Hepatocyte (in vitro differentiated cells): Measurements from ENCODE around the gene PINLYP. TPM values are rescaled to one million over a fixed set of nuclear protein-coding genes. Genes with fewer than 3 reads are reported as not detected.

Experiments used
- DNase-seq: peaks from one replicate; pipeline ENCODE4 v3.0.0-alpha.2; 2016; ENCODE audit warnings: low spot score
- H2AFZ ChIP-seq: fragments of 200-600 bp; sonication (generic); 2 replicates; pipeline ENCODE4 v1.6.0; 2016; ENCODE audit warnings: antibody characterized with exemption, mild to moderate bottlenecking
- H3K27ac ChIP-seq: fragments of 200-600 bp; sonication (generic); 2 replicates; pipeline ENCODE4 v1.5.1; 2016; ENCODE audit warnings: mild to moderate bottlenecking
- H3K27me3 ChIP-seq: fragments of 200-600 bp; sonication (generic); 2 replicates; pipeline ENCODE4 v1.6.1; 2016
- H3K36me3 ChIP-seq: fragments of 200-600 bp; sonication (generic); replicated peaks from 2 replicates; pipeline ENCODE4 v1.5.1; 2016; ENCODE audit warnings: low read depth; ENCODE audit not compliant: insufficient read depth
- H3K4me1 ChIP-seq: fragments of 200-600 bp; sonication (generic); 2 replicates; pipeline ENCODE4 v1.5.1; 2016; ENCODE audit warnings: mild to moderate bottlenecking, moderate library complexity; ENCODE audit not compliant: insufficient read depth
- H3K4me2 ChIP-seq: fragments of 200-600 bp; sonication (generic); 2 replicates; pipeline ENCODE4 v1.6.0; 2016
- H3K4me3 ChIP-seq: fragments of 200-600 bp; sonication (generic); 2 replicates; pipeline ENCODE4 v1.5.1; 2016; ENCODE audit warnings: mild to moderate bottlenecking
- H3K79me2 ChIP-seq: fragments of 200-600 bp; sonication (generic); 2 replicates; pipeline ENCODE4 v1.6.0; 2017; ENCODE audit warnings: mild to moderate bottlenecking
- H3K9me2 ChIP-seq: fragments of 200-600 bp; sonication (generic); replicated peaks from 2 replicates; pipeline ENCODE4 v1.6.0; 2017; ENCODE audit warnings: mild to moderate bottlenecking; ENCODE audit not compliant: insufficient read depth
- H3K9me3 ChIP-seq: fragments of 200-600 bp; sonication (generic); 2 replicates; pipeline ENCODE4 v1.5.1; 2016; ENCODE audit warnings: low read depth, mild to moderate bottlenecking
- H4K20me1 ChIP-seq: fragments of 200-600 bp; sonication (generic); 2 replicates; pipeline ENCODE4 v1.6.0; 2016; ENCODE audit warnings: mild to moderate bottlenecking; ENCODE audit not compliant: insufficient read depth, poor library complexity, severe bottlenecking
- EZH2 ChIP-seq: fragments of 200-600 bp; sonication (generic); IDR thresholded peaks from 2 replicates; pipeline ENCODE4 v1.6.1; 2016; ENCODE audit warnings: antibody characterized with exemption, mild to moderate bottlenecking, borderline replicate concordance
- EZH2phosphoT487 ChIP-seq: fragments of 200-600 bp; sonication (generic); IDR thresholded peaks from one replicate; pipeline ENCODE4 v1.6.1; 2018; ENCODE audit warnings: antibody characterized with exemption, mild to moderate bottlenecking, low read depth, moderate library complexity; ENCODE audit not compliant: unreplicated experiment, severe bottlenecking
- WGBS: methylation state at CpG from one replicate; pipeline ENCODE4 v1.1.6; 2016; ENCODE audit warnings: low lambda C conversion rate; ENCODE audit errors: missing lambda C conversion rate; 5-methylcytosine and 5-hydroxymethylcytosine counted together
- polyA plus RNA-seq: library from polyadenylated mRNA; unstranded; fragments of >200 nt; fragmentation: Nextera tagmentation; extraction: Ambion mirVana; gene quantifications from 2 replicates; pipeline ENCODE4 v1.2.1, GENCODE V29; 2016
- total RNA-seq: library from RNA; depleted of rRNA; stranded (reverse); fragments of >200 nt; gene quantifications from 2 replicates; pipeline ENCODE4 v1.2.3, GENCODE V29; 2014
- TF ChIP-seq, protein P1 (sequence below): fragments of 200-600 bp; sonication (generic); IDR thresholded peaks from 2 replicates; pipeline ENCODE4 v1.5.1; 2016; ENCODE audit warnings: antibody characterized with exemption, mild to moderate bottlenecking; ENCODE audit not compliant: poor library complexity

Gene PINLYP
- total and polyA plus RNA-seq, 2 experiments from 2014 or later = 4.6 to 11.4 TPM

DNA sequence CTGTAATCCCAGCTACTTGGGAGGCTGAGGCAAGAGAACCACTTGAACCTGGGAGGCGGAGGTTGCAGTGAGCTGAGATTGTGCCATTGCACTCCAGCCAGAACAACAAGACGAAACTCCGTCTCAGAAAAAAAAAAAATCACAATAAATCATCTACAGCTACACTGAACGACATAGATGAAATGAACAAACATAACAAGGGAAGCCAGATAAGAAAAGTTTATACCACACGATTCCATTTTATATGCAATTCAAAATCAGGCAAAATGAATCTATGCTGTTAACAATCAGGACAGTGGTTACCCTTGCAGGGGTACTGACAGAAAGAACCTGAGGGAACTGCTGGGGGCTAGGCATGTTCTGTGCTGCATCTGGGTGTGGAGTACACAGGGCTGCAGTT, 5.9 kb upstream of the PINLYP start:
- DNase-seq = no peak
- WGBS = 94% methylated on average over 5 of the region's 5 CpGs
- Histone ChIP-seq H3K27me3 (no peaks in the 10 kb centered on the region), H3K79me2 (peaks cover 57% of the 10 kb centered on the region), H3K4me3 (no peak overlapping the region), H3K27ac (no peak overlapping the region), H3K4me1 (peaks cover 6% of the 10 kb centered on the region), H2AFZ (no peak overlapping the region), H3K36me3 (no peaks in the 10 kb centered on the region), H4K20me1 (no peaks in the 10 kb centered on the region), H3K9me3 (no peaks in the 10 kb centered on the region), H3K4me2 (no peak overlapping the region), H3K9me2 (no peaks in the 10 kb centered on the region)
- TF ChIP-seq, protein P1, sequence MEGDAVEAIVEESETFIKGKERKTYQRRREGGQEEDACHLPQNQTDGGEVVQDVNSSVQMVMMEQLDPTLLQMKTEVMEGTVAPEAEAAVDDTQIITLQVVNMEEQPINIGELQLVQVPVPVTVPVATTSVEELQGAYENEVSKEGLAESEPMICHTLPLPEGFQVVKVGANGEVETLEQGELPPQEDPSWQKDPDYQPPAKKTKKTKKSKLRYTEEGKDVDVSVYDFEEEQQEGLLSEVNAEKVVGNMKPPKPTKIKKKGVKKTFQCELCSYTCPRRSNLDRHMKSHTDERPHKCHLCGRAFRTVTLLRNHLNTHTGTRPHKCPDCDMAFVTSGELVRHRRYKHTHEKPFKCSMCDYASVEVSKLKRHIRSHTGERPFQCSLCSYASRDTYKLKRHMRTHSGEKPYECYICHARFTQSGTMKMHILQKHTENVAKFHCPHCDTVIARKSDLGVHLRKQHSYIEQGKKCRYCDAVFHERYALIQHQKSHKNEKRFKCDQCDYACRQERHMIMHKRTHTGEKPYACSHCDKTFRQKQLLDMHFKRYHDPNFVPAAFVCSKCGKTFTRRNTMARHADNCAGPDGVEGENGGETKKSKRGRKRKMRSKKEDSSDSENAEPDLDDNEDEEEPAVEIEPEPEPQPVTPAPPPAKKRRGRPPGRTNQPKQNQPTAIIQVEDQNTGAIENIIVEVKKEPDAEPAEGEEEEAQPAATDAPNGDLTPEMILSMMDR = no peak
- no peak for TF ChIP-seq EZH2
- TF ChIP-seq EZH2phosphoT487 = no peak

DNA sequence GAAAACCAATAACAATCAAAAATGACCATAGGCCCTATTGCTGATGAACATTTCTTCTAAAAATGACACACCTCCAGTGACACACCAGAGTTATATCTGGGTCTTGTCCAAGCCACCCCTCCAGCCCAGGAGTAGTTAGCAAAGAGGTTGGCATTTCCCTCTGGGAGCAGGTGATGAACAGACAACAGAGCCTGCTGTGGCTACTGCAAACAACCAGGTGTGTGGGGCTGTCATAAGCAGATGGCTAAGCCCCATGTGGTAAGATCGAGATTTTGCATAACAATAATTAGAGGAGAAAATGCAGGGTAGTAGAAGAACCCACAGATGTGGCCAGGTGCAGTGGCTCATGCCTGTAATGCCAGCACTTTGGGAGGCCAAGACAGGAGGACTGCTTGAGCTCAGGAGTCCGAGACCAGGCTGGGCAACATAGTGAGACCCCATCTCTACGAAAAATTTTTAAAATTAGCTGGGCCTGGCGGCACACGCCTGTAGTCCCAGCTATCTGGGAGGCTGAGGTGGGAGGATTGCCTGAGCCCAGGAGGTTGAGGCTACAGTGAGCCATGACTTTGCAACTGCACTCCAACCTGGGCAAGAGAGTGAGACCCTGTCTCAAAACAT, 5.3 kb upstream of the PINLYP start:
- peaks cover 8% of the 10 kb centered on the region for H3K4me1 ChIP-seq
- H3K4me2 ChIP-seq = no peak overlapping the region
- no peaks in the 10 kb centered on the region for H4K20me1 ChIP-seq
- WGBS = 89% methylated on average over 5 of the region's 5 CpGs
- no peaks in the 10 kb centered on the region for H3K36me3 ChIP-seq
- H3K27me3 ChIP-seq = no peaks in the 10 kb centered on the region
- DNase-seq = no peak
- no peak overlapping the region for H3K27ac ChIP-seq
- H3K4me3 ChIP-seq = no peak overlapping the region
- H3K9me2 ChIP-seq = no peaks in the 10 kb centered on the region
- H3K79me2 ChIP-seq = peaks cover 60% of the 10 kb centered on the region
- H2AFZ ChIP-seq = no peak overlapping the region
- no peaks in the 10 kb centered on the region for H3K9me3 ChIP-seq
- TF ChIP-seq EZH2 (no peak), EZH2phosphoT487 (no peak)
- TF ChIP-seq, protein P1 = no peak

DNA sequence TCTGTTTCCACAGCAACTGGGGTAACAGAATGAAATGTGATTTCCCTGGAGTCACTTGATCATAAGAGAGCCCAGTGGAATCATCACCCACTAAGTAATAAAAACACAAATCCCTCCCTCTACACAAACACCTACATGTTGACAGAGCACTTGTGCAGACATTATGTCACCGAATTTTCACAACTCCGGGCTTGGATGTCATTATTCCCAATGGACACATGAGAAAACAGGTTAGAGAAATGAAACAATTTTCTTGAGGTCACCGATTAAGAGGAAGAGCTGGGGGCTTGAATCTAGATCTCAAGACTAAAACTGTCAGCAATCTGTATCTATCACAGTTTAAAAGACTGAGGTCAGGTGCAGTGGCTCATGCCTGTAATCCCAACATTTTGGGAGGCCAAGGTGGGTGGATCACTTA, 3.4 kb upstream of the PINLYP start:
- Histone ChIP-seq H3K4me3 (no peak overlapping the region), H3K4me1 (peaks cover 8% of the 10 kb centered on the region), H2AFZ (no peak overlapping the region), H3K9me2 (no peaks in the 10 kb centered on the region), H3K4me2 (peak overlapping the region; percentile 1), H3K79me2 (peaks cover 49% of the 10 kb centered on the region), H3K36me3 (no peaks in the 10 kb centered on the region), H4K20me1 (no peaks in the 10 kb centered on the region), H3K27ac (peak overlapping the region; percentile 75), H3K27me3 (no peaks in the 10 kb centered on the region), H3K9me3 (no peaks in the 10 kb centered on the region)
- DNase-seq = peak; percentile 58
- TF ChIP-seq EZH2 (no peak), EZH2phosphoT487 (no peak)
- TF ChIP-seq, protein P1 = no peak
- WGBS = 69% methylated on average over 3 of the region's 3 CpGs
